Measurements from ENCODE around the gene CD33. TPM values are rescaled to one million over a fixed set of nuclear protein-coding genes. Genes with fewer than 3 reads are reported as not detected.

The CD33 gene
- polyA plus RNA-seq, 1 donor from 2014 or later = not detected

DNA sequence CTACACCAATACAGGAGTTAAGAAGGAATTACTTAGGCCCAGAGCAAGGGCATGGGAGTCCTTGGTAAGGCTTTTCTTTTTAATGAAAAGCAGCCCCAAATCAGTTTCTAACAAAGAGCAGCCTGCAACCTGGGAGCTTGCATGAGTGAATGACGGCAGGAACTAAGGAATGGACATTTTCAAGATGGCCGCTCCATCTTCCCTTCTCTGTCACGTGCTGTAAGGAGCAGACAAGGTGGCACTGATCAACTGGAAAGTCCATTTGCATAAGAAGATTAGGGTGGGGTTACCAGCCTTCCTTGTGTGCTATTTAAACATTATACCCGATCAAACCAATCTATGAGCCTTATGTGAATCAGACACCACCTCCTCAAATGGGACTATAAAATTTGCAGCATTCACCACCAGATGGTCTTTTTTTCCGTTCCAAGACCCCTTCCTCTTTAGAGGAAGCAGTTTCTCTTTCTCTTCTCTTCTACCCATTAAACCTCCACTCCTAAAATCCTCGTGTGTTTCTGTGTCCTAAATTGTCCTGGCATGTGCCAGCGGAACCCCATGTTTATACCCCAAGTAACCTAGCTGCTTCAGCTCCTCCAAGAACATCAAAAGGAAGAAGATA is 23.2 kb downstream of the CD33 start:
- Histone ChIP-seq H3K27ac (ENCODE audit: low read length) (no peak overlapping the region), H3K27me3 (ENCODE audit: insufficient read depth, low read depth, low read length) (no peaks in the 10 kb centered on the region), H3K4me3 (ENCODE audit: low read length) (no peak overlapping the region), H3K4me2 (ENCODE audit: low read length) (no peak overlapping the region), H2AFZ (ENCODE audit: low read depth, low read length) (no peak overlapping the region), H3F3A (ENCODE audit: insufficient read depth, low read length, poor library complexity, severe bottlenecking) (no peaks in the 10 kb centered on the region), H3K9me2 (ENCODE audit: insufficient read depth, low read length) (no peaks in the 10 kb centered on the region), H3K79me2 (replicated peaks; ENCODE audit: insufficient read depth, low read length) (no peaks in the 10 kb centered on the region), H4K20me1 (ENCODE audit: insufficient read depth) (no peaks in the 10 kb centered on the region), H3K9ac (ENCODE audit: low read length) (no peak overlapping the region), H3K9me3 (ENCODE audit: low read length) (no peaks in the 10 kb centered on the region), H3K36me3 (ENCODE audit: insufficient read depth, low read length) (no peaks in the 10 kb centered on the region)
- TF ChIP-seq EP300 (conservative IDR thresholded peaks at IDR 0.05; ENCODE audit: poor library complexity, severe bottlenecking) = no peak
- no peak for TF ChIP-seq SMC3 (conservative IDR thresholded peaks at IDR 0.05; ENCODE audit: poor library complexity)
- no peak for TF ChIP-seq RAD21 (conservative IDR thresholded peaks at IDR 0.05)
- TF ChIP-seq, protein P1, sequence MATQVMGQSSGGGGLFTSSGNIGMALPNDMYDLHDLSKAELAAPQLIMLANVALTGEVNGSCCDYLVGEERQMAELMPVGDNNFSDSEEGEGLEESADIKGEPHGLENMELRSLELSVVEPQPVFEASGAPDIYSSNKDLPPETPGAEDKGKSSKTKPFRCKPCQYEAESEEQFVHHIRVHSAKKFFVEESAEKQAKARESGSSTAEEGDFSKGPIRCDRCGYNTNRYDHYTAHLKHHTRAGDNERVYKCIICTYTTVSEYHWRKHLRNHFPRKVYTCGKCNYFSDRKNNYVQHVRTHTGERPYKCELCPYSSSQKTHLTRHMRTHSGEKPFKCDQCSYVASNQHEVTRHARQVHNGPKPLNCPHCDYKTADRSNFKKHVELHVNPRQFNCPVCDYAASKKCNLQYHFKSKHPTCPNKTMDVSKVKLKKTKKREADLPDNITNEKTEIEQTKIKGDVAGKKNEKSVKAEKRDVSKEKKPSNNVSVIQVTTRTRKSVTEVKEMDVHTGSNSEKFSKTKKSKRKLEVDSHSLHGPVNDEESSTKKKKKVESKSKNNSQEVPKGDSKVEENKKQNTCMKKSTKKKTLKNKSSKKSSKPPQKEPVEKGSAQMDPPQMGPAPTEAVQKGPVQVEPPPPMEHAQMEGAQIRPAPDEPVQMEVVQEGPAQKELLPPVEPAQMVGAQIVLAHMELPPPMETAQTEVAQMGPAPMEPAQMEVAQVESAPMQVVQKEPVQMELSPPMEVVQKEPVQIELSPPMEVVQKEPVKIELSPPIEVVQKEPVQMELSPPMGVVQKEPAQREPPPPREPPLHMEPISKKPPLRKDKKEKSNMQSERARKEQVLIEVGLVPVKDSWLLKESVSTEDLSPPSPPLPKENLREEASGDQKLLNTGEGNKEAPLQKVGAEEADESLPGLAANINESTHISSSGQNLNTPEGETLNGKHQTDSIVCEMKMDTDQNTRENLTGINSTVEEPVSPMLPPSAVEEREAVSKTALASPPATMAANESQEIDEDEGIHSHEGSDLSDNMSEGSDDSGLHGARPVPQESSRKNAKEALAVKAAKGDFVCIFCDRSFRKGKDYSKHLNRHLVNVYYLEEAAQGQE (IDR thresholded peaks at IDR 0.05; ENCODE audit: borderline replicate concordance) = no peak
- TF ChIP-seq TAF1 (IDR thresholded peaks at IDR 0.05; ENCODE audit: low read depth) = no peak
- TF ChIP-seq, protein P2, sequence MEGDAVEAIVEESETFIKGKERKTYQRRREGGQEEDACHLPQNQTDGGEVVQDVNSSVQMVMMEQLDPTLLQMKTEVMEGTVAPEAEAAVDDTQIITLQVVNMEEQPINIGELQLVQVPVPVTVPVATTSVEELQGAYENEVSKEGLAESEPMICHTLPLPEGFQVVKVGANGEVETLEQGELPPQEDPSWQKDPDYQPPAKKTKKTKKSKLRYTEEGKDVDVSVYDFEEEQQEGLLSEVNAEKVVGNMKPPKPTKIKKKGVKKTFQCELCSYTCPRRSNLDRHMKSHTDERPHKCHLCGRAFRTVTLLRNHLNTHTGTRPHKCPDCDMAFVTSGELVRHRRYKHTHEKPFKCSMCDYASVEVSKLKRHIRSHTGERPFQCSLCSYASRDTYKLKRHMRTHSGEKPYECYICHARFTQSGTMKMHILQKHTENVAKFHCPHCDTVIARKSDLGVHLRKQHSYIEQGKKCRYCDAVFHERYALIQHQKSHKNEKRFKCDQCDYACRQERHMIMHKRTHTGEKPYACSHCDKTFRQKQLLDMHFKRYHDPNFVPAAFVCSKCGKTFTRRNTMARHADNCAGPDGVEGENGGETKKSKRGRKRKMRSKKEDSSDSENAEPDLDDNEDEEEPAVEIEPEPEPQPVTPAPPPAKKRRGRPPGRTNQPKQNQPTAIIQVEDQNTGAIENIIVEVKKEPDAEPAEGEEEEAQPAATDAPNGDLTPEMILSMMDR (IDR thresholded peaks at IDR 0.05; ENCODE audit: poor library complexity, severe bottlenecking) = no peak
- no peak for TF ChIP-seq POLR2AphosphoS5 (IDR thresholded peaks at IDR 0.05)
- TF ChIP-seq MXI1 (conservative IDR thresholded peaks at IDR 0.05; ENCODE audit: poor library complexity, severe bottlenecking) = no peak
- no peak for TF ChIP-seq EZH2 (IDR thresholded peaks at IDR 0.05; ENCODE audit: borderline replicate concordance, insufficient read depth, low read length, poor library complexity, severe bottlenecking)

DNA sequence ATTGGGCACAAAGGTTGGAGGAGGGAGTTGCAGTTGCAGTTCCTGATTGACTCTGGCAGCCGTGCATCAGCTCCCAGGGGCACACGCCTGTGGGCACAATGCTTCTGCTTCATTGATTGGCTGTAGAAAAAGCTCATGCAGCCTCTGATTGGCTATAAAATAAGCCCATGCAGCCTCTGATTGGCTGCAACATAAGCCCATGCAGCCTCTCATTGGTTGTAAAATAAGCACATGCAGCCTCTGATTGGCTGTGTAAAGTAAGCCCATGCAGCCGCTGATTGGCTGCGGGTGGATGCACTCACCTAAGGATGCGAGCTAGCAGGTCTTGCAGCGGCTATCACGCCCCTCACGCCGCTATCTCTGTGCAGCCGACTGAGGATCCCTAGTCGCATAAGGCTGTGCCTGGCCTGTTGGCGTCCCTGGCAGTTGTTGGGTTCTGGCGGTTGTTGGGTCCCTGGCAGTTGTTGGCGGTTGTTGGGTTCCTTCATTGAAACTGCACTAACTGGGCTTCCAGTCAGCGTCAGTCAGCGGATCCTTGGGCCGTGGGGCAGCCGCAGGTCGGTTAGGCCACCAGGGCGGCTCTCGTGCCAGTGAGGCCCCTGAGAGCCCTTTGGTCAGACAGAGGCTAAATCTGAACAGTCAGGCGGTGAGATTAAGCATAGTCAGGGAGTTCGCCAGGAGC is 26.0 kb downstream of the CD33 start, which contains the start of gene SIGLECL1:
Gene SIGLECL1 (plus strand): TSS at position 295 of the 682 bp plus-strand sequence. CDS start 12,993 bp downstream, outside the sequence.
- no peaks in the 10 kb centered on the region for H3K27me3 ChIP-seq (ENCODE audit: insufficient read depth, low read depth, low read length)
- H3F3A ChIP-seq (ENCODE audit: insufficient read depth, low read length, poor library complexity, severe bottlenecking) = no peaks in the 10 kb centered on the region
- no peak within 1 kb of the TSS for H2AFZ ChIP-seq (ENCODE audit: low read depth, low read length)

More for the DNA sequence above, 26.0 kb downstream of the CD33 start, which contains the start of gene SIGLECL1:
- no peaks in the 10 kb centered on the region for H3K9me3 ChIP-seq (ENCODE audit: low read length)
- TF ChIP-seq, protein P1 (IDR thresholded peaks at IDR 0.05; ENCODE audit: borderline replicate concordance) = no peak
- TF ChIP-seq SMC3 (conservative IDR thresholded peaks at IDR 0.05; ENCODE audit: poor library complexity) (no peak), EZH2 (IDR thresholded peaks at IDR 0.05; ENCODE audit: borderline replicate concordance, insufficient read depth, low read length, poor library complexity, severe bottlenecking) (no peak), EP300 (conservative IDR thresholded peaks at IDR 0.05; ENCODE audit: poor library complexity, severe bottlenecking) (no peak), POLR2AphosphoS5 (IDR thresholded peaks at IDR 0.05) (no peak), MXI1 (conservative IDR thresholded peaks at IDR 0.05; ENCODE audit: poor library complexity, severe bottlenecking) (no peak), TAF1 (IDR thresholded peaks at IDR 0.05; ENCODE audit: low read depth) (no peak), RAD21 (conservative IDR thresholded peaks at IDR 0.05) (no peak)
- TF ChIP-seq, protein P2 (IDR thresholded peaks at IDR 0.05; ENCODE audit: poor library complexity, severe bottlenecking) = no peak
- H3K27ac ChIP-seq (ENCODE audit: low read length) = no peak within 1 kb of the TSS
- H3K36me3 ChIP-seq (ENCODE audit: insufficient read depth, low read length) = no peaks in the 10 kb centered on the region
- no peak within 1 kb of the TSS for H3K4me3 ChIP-seq (ENCODE audit: low read length)
- no peaks in the 10 kb centered on the region for H3K9me2 ChIP-seq (ENCODE audit: insufficient read depth, low read length)
- H3K79me2 ChIP-seq (replicated peaks; ENCODE audit: insufficient read depth, low read length) = no peaks in the 10 kb centered on the region
- no peak within 1 kb of the TSS for H3K9ac ChIP-seq (ENCODE audit: low read length)
- H3K4me2 ChIP-seq (ENCODE audit: low read length) = no peak within 1 kb of the TSS
- no peaks in the 10 kb centered on the region for H4K20me1 ChIP-seq (ENCODE audit: insufficient read depth)
